Measurements from ENCODE around the gene BUB1B.

Gene BUB1B

GRCh38 chr15:40270246-40270995 lies 109.6 kb downstream of the BUB1B start:
- TF ChIP-seq CTCF (IDR thresholded peaks at IDR 0.05) (no peak), ZFX (IDR thresholded peaks at IDR 0.05; ENCODE audit: borderline replicate concordance) (no peak)
- H3K27ac ChIP-seq = no peak overlapping the region
